ENCODE measurements around the gene DLG2. TPM values are rescaled to one million over a fixed set of nuclear protein-coding genes. Genes with fewer than 3 reads are reported as not detected.

The DLG2 gene
- total RNA-seq, 1 experiment from 2014 or later, result 17.5 TPM

DNA sequence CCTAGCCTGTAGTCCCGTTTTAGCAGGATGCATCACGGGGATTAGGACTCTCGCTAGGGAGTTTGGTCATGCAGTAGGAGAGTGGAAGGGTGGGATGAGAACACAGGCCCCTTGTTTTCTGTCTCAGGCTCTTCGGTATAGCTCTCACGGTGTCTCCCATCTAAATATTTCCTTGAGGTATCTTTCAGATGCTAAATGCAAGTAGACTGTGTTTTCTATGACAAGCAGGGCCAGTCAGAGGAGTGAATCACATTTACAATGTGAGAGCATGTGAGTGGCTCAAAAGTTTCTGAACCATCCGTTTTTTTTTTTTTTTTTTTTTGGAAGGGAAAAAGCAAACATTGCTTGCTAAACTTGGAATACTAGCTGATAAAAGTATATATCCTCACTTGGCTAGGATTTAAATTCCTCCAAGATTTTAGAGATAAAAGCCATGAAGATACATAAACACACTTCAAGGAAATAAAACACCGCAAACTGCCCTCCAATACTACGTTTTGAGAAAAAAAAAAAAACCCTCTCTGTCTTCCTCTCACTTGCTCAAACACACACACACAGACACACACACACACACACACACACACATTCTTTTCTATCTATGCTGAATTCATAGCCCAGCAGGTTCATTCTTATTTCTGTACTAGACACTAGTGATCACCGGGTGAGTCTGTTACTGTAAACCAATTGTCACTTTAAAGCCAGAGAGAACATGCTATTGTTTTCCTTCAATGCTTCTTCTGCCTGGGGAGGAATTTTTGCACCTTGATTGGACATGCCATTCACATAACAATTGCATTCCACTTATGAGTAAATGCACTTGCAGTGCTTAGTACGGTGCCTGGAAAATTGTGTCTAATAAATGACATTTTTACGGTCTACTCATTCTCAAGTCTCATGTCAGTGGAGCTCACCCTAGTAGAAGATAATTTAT, 2116.3 kb downstream of the DLG2 start:
- DNase-seq (ENCODE audit: low spot score) (no peak), ATAC-seq (no peak)
- H3K27ac Mint-ChIP-seq, result peak overlapping the region; percentile 14
- peaks cover 16% of the 10 kb centered on the region for H3K4me1 Mint-ChIP-seq
- no peak for TF ChIP-seq HMGA2 (CRISPR knock-in tag; IDR thresholded peaks at IDR 0.05)
- TF ChIP-seq SP1 (CRISPR knock-in tag; conservative IDR thresholded peaks at IDR 0.05), result no peak
- TF ChIP-seq TCF7 (CRISPR knock-in tag; IDR thresholded peaks at IDR 0.05; ENCODE audit: low read depth), result no peak
- TF ChIP-seq ZNF138 (CRISPR knock-in tag; conservative IDR thresholded peaks at IDR 0.05), result no peak
- TF ChIP-seq CBFB (CRISPR knock-in tag; IDR thresholded peaks at IDR 0.05; ENCODE audit: low read depth), result no peak
- TF ChIP-seq ZBTB21 (CRISPR knock-in tag; IDR thresholded peaks at IDR 0.05; ENCODE audit: borderline replicate concordance), result no peak
- TF ChIP-seq, protein P1, sequence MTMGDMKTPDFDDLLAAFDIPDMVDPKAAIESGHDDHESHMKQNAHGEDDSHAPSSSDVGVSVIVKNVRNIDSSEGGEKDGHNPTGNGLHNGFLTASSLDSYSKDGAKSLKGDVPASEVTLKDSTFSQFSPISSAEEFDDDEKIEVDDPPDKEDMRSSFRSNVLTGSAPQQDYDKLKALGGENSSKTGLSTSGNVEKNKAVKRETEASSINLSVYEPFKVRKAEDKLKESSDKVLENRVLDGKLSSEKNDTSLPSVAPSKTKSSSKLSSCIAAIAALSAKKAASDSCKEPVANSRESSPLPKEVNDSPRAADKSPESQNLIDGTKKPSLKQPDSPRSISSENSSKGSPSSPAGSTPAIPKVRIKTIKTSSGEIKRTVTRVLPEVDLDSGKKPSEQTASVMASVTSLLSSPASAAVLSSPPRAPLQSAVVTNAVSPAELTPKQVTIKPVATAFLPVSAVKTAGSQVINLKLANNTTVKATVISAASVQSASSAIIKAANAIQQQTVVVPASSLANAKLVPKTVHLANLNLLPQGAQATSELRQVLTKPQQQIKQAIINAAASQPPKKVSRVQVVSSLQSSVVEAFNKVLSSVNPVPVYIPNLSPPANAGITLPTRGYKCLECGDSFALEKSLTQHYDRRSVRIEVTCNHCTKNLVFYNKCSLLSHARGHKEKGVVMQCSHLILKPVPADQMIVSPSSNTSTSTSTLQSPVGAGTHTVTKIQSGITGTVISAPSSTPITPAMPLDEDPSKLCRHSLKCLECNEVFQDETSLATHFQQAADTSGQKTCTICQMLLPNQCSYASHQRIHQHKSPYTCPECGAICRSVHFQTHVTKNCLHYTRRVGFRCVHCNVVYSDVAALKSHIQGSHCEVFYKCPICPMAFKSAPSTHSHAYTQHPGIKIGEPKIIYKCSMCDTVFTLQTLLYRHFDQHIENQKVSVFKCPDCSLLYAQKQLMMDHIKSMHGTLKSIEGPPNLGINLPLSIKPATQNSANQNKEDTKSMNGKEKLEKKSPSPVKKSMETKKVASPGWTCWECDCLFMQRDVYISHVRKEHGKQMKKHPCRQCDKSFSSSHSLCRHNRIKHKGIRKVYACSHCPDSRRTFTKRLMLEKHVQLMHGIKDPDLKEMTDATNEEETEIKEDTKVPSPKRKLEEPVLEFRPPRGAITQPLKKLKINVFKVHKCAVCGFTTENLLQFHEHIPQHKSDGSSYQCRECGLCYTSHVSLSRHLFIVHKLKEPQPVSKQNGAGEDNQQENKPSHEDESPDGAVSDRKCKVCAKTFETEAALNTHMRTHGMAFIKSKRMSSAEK (CRISPR knock-in tag; IDR thresholded peaks at IDR 0.05; ENCODE audit: borderline replicate concordance), result no peak
- no peak for TF ChIP-seq NR3C1 (CRISPR knock-in tag; conservative IDR thresholded peaks at IDR 0.05; ENCODE audit: low read depth)
- TF ChIP-seq, protein P2, sequence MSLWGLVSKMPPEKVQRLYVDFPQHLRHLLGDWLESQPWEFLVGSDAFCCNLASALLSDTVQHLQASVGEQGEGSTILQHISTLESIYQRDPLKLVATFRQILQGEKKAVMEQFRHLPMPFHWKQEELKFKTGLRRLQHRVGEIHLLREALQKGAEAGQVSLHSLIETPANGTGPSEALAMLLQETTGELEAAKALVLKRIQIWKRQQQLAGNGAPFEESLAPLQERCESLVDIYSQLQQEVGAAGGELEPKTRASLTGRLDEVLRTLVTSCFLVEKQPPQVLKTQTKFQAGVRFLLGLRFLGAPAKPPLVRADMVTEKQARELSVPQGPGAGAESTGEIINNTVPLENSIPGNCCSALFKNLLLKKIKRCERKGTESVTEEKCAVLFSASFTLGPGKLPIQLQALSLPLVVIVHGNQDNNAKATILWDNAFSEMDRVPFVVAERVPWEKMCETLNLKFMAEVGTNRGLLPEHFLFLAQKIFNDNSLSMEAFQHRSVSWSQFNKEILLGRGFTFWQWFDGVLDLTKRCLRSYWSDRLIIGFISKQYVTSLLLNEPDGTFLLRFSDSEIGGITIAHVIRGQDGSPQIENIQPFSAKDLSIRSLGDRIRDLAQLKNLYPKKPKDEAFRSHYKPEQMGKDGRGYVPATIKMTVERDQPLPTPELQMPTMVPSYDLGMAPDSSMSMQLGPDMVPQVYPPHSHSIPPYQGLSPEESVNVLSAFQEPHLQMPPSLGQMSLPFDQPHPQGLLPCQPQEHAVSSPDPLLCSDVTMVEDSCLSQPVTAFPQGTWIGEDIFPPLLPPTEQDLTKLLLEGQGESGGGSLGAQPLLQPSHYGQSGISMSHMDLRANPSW (CRISPR knock-in tag; conservative IDR thresholded peaks at IDR 0.05; ENCODE audit: low read depth), result no peak
- TF ChIP-seq, protein P3, sequence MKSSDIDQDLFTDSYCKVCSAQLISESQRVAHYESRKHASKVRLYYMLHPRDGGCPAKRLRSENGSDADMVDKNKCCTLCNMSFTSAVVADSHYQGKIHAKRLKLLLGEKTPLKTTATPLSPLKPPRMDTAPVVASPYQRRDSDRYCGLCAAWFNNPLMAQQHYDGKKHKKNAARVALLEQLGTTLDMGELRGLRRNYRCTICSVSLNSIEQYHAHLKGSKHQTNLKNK (CRISPR knock-in tag; IDR thresholded peaks at IDR 0.05), result no peak
- TF ChIP-seq, protein P4, sequence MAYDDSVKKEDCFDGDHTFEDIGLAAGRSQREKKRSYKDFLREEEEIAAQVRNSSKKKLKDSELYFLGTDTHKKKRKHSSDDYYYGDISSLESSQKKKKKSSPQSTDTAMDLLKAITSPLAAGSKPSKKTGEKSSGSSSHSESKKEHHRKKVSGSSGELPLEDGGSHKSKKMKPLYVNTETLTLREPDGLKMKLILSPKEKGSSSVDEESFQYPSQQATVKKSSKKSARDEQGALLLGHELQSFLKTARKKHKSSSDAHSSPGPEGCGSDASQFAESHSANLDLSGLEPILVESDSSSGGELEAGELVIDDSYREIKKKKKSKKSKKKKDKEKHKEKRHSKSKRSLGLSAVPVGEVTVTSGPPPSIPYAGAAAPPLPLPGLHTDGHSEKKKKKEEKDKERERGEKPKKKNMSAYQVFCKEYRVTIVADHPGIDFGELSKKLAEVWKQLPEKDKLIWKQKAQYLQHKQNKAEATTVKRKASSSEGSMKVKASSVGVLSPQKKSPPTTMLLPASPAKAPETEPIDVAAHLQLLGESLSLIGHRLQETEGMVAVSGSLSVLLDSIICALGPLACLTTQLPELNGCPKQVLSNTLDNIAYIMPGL (CRISPR knock-in tag; IDR thresholded peaks at IDR 0.05), result no peak
- TF ChIP-seq ZNF423 (CRISPR knock-in tag; IDR thresholded peaks at IDR 0.05), result no peak
- H3K36me3 Mint-ChIP-seq, result peaks cover 2% of the 10 kb centered on the region; the same call in 1 of the 2 replicates
- no peaks in the 10 kb centered on the region; the same call in 1 of the 2 replicates for H3K27me3 Mint-ChIP-seq (ENCODE audit: low read depth)
- POLR2A ChIA-PET, result no interaction called here
- no peak overlapping the region for H3K4me3 Mint-ChIP-seq
- peaks cover 14% of the 10 kb centered on the region for H3K9me3 Mint-ChIP-seq
- CTCF ChIA-PET, result interaction anchor here (0.8 to 1.2 kb wide), 4 partner anchors 11 to 218 kb away, joined by 3 to 4 read pairs (median 3); no protein-coding TSS in a partner anchor

DNA sequence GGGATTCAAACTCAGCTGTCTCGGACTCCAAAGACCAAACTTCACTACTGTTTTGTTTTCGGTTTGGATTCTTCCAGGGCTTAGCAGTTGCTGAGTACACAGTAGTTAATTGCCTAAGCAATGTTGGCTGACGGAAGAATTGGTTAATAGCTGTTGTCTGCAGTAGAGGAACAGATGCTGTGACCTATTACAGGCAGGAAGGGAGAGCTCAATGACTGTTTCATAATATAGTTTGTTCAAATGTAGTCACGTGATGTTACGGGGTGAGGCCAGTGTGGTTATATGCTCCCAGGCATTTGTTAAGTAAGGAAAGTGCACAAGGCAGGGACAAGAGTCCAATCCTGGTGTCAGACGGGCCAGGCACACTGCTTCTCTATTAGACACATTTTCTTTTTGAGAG, 2118.3 kb downstream of the DLG2 start:
- Mint-ChIP-seq H3K9me3 (peaks cover 10% of the 10 kb centered on the region; the same call in 1 of the 2 replicates), H3K4me1 (peaks cover 16% of the 10 kb centered on the region), H3K27ac (no peak overlapping the region), H3K4me3 (no peak overlapping the region), H3K27me3 (ENCODE audit: low read depth) (no peaks in the 10 kb centered on the region; the same call in 1 of the 2 replicates), H3K36me3 (no peaks in the 10 kb centered on the region)
- DNase-seq (ENCODE audit: low spot score) (no peak), ATAC-seq (no peak)
- CTCF ChIA-PET, result no interaction called here
- POLR2A ChIA-PET, result no interaction called here
- TF ChIP-seq TEAD4 (CRISPR knock-in tag; IDR thresholded peaks at IDR 0.05) (no peak), NR2C2 (CRISPR knock-in tag; IDR thresholded peaks at IDR 0.05) (no peak), ZNF416 (CRISPR knock-in tag; IDR thresholded peaks at IDR 0.05) (no peak)
- TF ChIP-seq, protein P5, sequence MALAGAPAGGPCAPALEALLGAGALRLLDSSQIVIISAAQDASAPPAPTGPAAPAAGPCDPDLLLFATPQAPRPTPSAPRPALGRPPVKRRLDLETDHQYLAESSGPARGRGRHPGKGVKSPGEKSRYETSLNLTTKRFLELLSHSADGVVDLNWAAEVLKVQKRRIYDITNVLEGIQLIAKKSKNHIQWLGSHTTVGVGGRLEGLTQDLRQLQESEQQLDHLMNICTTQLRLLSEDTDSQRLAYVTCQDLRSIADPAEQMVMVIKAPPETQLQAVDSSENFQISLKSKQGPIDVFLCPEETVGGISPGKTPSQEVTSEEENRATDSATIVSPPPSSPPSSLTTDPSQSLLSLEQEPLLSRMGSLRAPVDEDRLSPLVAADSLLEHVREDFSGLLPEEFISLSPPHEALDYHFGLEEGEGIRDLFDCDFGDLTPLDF (CRISPR knock-in tag; IDR thresholded peaks at IDR 0.05), result no peak

Data from WTC11 (cell line).